ENCODE measurements around the gene PIAS1. TPM values are rescaled to one million over a fixed set of nuclear protein-coding genes. Genes with fewer than 3 reads are reported as not detected.

The PIAS1 gene
- total and polyA plus RNA-seq, 9 of the 15 experiments (the other 6 are each of a cell fraction or from before 2014, with no cell fraction given), result 18.0 to 59.1 (median 28.5) TPM

DNA sequence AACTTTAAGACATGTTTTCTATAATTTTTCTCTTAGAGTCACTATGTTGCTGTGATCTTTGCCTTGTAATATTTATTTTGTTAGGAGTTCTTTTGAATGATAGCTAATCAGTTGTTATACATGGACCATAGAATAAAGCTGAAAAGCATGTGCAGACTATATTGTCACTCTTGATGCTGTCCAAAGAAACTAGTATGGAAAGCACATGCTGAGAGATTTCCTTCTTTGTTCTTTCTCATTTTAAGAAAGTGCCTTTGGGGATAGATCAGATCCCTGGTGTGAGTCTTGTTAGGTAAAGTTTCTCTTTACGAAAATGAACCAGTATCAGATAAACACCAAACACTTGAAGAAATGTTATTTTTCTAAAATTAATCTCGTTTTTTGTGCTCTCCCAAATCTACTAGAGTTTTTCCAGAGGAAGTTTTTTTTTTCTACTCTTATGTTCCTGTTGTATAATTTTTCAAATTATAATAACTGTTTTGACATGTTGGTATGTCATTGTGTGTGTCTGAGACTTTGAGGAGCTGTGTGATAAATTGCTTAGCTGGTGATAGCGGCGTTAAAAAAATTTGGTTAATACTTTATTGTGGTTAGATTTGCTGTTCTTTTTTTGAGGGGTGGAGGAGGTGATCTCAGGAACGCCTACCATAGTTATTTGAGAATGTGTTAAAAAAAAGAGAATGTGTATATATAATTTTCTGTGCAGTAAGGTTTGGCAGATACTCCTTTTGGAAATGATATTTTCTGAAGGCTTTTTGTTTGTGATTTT is 2.2 kb downstream of the PIAS1 start (continued):
- TF ChIP-seq KAT7 (CRISPR knock-in tag; IDR thresholded peaks at IDR 0.05; ENCODE audit: borderline replicate concordance) (no peak), MEIS2 (IDR thresholded peaks at IDR 0.05; ENCODE audit: partially characterized antibody) (peak; percentile 54)
- TF ChIP-seq, protein P1, sequence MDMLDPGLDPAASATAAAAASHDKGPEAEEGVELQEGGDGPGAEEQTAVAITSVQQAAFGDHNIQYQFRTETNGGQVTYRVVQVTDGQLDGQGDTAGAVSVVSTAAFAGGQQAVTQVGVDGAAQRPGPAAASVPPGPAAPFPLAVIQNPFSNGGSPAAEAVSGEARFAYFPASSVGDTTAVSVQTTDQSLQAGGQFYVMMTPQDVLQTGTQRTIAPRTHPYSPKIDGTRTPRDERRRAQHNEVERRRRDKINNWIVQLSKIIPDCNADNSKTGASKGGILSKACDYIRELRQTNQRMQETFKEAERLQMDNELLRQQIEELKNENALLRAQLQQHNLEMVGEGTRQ (CRISPR knock-in tag; IDR thresholded peaks at IDR 0.05), result no peak
- TF ChIP-seq, protein P2, sequence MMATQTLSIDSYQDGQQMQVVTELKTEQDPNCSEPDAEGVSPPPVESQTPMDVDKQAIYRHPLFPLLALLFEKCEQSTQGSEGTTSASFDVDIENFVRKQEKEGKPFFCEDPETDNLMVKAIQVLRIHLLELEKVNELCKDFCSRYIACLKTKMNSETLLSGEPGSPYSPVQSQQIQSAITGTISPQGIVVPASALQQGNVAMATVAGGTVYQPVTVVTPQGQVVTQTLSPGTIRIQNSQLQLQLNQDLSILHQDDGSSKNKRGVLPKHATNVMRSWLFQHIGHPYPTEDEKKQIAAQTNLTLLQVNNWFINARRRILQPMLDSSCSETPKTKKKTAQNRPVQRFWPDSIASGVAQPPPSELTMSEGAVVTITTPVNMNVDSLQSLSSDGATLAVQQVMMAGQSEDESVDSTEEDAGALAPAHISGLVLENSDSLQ (IDR thresholded peaks at IDR 0.05), result 0 out of 2 replicates have a peak, but pooled peaks have one; percentile 9
- TF ChIP-seq, protein P3, sequence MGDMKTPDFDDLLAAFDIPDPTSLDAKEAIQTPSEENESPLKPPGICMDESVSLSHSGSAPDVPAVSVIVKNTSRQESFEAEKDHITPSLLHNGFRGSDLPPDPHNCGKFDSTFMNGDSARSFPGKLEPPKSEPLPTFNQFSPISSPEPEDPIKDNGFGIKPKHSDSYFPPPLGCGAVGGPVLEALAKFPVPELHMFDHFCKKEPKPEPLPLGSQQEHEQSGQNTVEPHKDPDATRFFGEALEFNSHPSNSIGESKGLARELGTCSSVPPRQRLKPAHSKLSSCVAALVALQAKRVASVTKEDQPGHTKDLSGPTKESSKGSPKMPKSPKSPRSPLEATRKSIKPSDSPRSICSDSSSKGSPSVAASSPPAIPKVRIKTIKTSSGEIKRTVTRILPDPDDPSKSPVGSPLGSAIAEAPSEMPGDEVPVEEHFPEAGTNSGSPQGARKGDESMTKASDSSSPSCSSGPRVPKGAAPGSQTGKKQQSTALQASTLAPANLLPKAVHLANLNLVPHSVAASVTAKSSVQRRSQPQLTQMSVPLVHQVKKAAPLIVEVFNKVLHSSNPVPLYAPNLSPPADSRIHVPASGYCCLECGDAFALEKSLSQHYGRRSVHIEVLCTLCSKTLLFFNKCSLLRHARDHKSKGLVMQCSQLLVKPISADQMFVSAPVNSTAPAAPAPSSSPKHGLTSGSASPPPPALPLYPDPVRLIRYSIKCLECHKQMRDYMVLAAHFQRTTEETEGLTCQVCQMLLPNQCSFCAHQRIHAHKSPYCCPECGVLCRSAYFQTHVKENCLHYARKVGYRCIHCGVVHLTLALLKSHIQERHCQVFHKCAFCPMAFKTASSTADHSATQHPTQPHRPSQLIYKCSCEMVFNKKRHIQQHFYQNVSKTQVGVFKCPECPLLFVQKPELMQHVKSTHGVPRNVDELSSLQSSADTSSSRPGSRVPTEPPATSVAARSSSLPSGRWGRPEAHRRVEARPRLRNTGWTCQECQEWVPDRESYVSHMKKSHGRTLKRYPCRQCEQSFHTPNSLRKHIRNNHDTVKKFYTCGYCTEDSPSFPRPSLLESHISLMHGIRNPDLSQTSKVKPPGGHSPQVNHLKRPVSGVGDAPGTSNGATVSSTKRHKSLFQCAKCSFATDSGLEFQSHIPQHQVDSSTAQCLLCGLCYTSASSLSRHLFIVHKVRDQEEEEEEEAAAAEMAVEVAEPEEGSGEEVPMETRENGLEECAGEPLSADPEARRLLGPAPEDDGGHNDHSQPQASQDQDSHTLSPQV (IDR thresholded peaks at IDR 0.05), result no peak

All from K562 (cell line).